ENCODE data around the gene BACH2.
"Not testable (repeated sequence)": the region's sequence is repeated elsewhere in the genome, so short reads cannot be mapped to it uniquely, and the experiment has no call there.

Gene BACH2

DNA sequence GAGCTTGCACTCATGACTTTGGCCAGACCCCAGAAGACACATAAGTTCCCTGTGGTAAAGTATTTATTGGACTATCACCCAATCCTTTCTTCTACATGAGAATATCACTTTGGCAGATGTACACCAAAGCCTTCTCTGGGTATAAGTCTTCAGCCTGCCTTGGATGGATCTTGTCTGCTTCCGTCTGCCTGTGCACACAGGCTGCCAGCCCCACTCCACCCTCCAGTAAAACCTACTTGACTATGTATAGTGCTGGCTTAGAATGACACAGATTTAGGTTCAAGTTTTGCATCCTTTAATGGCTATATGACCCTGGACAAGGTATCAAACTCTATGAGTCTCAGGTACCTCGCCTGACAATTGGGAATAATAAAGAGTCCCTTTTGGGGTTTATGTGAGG, 63.4 kb downstream of the BACH2 start:
- no peak for DNase-seq

DNA sequence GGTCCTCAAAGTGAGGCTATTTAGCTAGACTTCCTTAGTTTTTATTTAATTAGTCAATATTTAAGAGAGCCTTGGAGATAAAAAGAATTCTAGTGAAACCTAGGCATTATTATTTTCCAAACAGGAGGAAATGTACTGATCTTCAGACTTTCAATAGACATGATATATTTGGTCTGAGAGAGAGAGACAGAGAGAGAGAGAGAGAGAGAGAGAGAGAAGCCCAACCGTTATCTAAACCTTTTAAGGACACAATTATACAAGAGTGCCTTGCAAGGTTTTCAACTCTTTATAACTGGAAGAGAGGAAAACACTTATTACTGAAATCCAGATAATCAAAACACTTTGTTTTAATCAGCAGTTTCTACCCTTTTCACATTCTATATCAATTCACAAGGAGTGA, 64.8 kb downstream of the BACH2 start:
- DNase-seq: no peak

DNA sequence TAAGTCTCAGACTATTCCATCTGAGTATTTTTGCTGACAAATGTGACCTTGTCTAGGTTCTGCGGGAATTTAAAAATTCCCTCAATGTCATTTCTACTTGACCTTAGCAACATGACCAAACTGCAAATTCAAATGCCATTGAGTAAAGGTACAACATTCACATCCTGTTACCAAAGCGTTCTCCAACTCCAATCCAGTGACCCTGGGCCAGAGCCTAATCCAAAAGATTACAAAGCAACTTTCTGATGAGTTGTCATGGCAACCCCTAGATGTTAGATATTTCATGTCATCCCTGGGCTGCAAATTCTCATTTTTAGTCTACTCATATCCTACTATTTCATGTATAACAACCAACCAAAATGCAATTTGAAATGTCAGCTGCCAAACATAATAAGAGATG, 65.3 kb downstream of the BACH2 start:
- no peak for DNase-seq

DNA sequence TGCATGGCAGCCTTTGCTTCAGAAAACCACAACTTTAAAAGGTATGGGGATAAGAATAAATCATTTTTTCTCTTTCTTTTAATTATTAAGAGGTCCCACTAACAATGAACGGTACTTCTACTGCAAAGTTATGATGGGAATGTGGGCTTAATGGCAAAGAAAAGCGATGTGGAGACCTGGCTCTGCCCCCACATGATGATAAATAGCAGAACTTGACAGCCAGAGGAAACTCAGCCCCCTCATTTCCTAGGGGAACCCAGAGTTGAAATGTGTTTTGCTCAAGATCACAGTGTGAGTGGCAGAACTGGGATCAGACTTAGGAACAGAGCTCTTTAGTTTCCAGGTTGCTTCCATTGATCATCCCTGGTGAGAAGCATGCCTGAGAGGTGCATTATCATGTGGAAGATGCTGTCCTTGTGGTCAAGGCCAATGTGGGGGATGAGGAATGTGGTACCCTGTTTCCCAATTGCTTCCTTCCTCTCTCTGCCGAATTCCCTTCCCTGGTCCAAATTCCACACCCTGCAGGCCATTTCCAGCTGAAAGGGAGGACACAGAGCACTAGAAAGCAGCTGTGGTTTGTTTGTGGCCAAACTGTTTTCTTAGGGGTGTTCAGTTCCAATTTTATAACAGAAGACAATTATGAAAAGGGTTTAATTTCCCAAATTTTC, 66.0 kb downstream of the BACH2 start:
- no peak for DNase-seq

DNA sequence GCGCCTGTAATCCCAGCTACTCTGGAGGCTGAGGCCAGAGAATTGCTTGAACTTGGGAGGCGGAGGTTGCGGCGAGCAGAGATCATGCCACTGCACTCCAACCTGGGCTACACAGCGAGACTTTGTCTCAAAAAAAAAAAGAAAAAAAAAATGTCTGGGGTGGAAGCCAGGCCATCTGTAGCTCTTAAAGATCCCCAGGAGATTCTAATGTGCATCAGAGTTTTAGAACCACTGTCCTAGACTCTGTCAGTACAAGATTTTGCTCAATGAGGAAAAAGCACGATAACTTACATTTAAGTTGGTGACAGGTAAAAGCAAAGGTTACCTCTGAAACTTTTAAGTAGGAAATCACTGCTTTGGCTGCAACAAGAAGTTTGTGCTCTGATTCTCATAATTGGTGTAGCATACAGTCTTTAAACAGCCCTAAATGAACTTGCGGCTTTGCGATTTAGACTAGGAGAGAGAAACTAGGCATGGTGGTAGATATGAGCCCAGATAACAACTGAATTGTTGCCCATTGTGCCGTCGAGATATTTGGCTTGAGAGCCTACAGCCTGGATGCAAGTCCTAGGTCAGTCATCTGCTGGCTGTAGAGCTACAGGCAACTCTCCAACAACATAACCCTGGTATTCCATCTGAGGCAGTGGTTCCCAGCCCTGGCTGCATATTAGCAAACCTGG, 67.2 kb downstream of the BACH2 start:
- no peak for DNase-seq

DNA sequence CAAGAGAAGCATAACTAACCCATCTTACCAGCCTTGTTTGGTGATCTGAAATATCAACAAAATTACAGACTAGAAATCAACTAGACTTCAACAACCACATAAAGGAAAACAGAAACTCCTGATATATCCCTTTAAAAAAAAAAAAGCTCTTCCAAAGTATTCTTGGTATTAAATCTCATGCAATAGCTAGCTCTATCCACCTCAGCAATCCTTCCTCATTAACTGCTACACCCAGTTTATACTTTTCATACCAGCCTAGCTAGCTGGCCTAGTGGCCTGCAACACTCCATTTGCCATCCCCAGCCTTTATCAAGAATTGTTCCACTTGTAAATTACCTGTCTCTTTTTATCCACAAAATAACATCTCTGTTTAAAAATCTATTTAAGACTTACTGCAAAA, 69.0 kb downstream of the BACH2 start:
- DNase-seq: no peak

DNA sequence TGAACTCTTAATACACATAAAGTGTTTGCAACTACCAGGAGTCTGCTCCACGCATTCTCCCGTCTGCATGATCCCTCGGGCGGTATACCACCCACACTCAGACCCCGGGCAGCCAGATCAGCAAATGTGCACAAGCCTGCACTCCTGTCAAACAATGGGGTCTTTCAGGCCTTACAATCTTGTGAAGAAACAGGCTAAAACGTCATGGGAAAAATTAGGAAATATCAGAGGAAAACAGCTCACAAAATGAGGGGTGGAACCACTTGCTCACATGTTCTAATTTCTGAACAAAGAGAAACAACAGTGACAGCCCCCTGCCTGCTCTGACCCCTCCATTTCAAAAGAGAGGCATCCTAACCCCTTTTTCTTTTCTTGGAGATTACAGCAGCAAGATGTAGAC, 69.4 kb downstream of the BACH2 start:
- no peak for DNase-seq

DNA sequence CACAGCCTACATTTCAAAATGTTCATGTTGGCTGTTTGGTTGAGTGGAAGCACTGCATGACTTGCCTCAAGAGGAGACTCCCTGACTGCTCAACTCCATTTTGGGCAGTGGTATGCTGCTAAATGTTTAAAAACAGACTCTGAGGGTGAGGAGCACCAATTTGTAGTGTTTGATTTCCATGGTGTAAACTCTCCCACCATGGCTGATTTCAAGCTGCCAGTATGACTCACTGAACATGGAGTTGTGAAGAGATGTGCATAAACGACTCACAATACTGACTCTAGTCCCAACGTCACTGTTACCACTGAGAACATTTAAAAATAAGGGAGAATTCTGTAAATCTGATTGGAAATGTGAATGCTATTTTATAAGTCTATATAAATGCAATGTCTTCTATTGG, 70.4 kb downstream of the BACH2 start:
- no peak for DNase-seq

DNA sequence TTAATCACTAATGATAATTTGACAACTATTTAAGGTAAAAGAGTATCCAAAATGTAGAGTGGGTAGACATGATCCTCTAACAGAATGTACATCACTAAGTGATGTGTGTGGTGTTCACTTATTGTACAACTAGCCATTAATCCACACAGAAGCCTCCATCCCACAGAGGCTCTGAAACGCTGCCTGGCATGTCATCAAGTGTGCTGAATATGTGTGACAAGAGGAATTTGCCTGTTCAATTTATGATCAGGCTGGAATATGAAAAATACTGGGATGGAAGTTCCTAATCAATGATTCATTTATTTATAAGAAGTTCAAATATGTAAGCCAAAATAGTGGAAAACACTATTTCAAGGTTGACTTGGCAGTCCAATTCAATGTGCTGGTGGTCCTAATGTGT, 72.4 kb downstream of the BACH2 start:
- DNase-seq: no peak

DNA sequence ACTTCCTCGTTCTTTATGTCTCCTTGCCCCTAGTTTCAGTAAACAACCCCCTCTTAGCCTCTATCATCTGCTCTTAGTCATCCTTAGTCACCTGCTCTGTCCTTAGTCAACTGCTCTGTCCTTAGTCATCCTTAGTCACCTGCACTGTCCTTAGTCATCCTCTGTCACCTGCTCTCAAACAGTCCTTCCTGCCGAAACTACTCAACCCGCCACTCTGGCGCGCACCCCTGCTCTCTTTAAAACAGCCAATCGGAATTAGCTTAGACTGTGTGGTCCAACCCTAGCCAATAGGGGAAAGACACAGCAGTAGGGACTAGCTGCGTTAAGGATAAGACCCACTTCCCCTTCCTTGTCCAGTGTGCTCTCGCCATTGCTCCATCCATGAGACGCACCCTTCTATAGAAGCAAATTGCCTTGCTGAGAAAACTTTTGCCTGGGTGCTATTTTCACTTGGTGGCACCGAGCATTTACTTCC, 73.9 kb downstream of the BACH2 start:
- DNase-seq: peak; percentile 74

DNA sequence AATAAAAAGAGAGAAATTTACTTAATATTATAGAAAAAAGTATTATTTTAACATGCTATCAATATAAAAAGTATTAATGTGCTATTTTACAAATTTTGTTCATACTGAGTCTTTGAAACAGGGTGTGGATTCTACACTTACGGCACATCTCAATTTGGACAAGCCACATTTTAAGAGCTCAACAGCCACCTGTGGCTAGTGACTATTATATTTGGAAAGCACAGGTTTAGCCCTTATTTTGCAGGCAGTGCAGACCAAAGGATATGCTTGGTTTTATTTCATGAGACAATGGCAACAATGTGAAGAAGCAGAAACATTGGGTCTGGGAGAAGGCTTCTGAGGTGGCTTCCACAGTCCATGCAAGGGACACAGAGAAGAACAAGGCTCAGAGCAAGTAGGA, 74.6 kb downstream of the BACH2 start:
- DNase-seq: no peak

DNA sequence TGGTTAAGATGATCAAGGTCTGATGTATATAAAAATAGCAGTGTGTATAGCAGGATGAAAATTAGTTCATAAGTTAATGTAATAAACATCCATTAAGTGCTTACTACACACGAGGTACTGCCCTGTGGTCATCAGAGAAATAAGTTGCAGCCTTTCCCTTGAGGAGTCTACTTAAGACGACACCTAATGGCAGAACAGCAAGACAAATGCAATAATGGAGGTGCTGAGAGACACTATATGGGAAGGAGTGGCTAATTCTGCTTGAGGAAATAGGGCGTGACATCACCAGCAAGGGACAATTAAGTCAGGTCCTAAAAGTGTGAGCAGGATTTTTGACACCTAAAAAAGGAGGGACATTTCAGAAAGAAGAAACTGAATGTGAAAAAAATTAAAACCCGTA, 75.2 kb downstream of the BACH2 start:
- no peak for DNase-seq

DNA sequence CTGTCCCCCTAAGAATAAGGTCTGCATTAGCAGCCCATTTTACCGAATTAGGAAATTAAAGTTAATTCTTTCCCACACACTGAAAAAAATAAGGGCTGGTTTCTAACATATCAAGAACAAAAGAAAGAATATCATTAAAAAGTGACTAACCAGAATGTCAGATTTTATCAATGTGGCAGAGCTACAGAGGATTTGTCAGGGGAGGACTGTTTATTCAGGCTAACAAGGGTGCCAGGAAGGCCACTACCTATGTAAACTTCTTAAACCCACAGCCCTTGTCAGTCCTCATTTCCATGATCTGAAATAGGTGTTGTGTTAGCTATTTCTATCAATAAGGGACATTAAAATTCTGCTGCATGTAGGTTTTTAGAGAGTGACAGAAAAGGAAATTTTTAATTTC, 76.4 kb downstream of the BACH2 start:
- no peak for DNase-seq

DNA sequence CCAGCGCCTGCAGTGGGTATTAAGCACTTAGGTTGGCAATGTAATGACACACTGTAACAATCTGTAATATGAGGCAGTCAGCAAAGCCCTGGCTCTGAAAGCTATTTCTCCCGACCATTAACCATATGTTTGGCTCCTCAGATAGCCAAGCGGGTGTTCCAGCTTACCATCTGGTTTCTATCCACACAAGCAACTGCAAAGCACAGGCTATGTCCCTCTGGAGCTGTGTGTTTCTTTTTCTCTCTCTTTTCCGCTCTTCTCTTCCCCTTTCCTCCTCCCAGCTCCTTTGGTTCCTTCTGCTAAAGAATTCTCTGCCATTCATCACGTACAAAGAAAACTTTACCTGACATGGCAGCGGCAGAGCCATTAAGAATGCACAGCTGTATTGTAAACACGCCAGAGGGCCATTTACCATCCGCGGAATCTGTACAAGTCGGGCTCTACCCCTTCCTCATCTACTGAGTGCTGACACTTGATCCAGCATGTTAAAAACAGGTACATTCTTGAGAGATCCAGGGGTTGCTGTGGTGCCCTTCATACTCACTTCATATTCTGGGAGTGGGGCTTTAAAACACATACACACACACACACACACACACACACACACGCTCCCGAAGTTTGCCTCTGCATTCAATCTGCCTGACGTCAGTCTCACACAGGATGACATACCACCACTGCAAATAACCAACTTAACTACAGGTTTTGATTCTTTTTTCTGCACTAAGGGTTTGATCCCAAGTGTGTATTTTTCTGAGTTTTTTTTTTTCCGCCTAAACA, 77.2 kb downstream of the BACH2 start:
- no peak for DNase-seq

DNA sequence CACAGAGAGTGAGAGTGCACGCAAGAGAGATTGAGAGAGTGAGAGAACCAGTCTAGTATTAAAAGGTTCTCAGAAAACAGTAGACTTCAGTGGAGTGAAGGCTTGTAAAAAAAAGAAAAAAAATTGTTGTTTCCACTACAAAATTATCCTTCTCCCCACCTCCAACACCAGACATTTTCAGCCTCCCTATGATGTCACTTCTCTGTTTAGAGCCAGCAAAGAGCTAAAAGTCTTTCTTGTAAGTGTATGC, 77.8 kb downstream of the BACH2 start:
- DNase-seq: no peak

DNA sequence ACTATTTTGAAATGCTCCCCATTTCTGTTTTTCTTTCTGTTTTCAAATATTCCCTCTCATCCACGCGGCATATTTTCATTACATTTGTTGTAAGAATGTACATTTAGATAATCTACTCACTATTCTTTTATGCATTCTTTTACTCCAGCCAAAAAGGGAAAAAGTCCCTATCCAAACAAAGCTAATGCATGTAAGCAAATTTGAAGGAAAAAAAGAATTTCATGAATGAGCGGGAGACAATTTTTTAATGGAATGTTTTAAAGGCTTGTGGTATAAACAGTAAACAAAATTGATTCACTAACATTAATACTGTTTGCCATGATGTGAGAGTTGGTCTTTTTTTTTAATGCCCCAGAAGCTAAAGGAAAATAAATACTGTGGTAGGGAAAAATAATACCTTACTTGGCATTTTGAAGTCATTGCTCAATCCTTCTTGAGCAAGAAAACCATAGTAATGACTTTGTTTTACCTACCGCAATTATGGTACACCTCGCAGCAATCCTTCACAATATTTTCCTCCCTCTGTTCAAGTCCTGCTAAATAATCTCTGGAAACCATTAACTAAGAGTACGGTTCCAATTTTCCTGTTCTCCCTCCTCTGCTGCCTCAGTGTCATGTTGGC, 79.0 kb downstream of the BACH2 start:
- no peak for DNase-seq

DNA sequence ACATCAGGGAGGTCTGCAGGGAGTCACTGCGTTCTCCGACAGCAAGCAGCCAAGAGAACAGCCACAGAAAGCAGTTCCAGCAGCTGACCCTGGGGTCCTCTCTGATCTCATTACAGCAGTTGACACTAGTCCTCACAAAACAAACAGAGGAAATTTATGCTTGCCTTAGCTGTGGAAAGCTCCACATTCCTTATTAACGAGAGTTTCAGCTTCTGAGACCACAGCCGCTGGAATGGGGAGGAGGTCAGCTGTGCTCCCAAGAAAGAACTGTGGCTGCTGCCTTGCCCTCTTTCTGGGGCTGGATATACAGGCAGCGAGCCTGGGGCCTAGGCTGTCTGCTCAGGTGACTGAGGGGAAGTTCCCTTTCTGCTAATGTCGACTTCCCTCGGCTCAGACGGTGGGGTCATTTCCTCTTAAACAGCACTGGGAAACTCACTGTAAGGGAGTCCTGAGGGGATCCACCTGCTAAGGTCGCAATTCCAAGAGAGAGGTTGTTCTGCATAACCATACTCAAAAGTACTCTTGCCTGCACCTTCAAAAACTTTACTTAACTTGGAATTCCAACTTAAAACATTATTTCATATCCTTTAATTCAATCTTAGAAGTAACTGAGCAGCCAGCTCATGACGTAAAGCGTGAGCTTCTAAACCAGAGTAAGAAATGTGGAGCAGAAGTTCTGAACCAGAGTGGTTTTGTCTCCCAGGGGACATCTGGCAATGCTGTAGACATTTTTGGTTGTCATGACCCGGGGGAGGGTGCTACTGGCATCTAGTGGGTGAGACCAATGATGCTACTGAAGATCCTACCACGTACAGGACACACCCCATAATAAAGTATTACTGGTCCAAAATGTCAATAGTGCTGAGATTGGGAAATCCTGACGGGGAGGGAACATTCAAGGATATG, 80.3 kb downstream of the BACH2 start:
- no peak for DNase-seq

DNA sequence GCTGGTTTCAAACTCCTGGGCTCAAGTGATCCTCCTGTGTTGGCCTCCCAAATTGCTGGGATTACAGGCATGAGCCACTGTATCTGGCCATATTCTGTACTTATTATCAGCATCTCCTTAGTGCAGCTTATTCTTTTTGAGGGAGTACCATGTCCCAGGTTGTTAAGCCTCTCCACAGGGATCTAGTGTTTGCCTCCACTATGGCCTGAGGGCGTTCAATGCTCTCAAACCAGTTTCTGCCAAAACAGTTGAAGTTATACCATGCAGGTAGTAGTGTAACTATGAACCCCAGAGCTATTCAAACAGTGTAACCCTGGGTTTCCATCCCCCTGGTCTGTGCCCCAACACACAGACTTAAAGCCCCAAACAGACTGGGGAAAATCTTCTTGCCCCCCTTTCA, 81.7 kb downstream of the BACH2 start:
- no peak for DNase-seq

DNA sequence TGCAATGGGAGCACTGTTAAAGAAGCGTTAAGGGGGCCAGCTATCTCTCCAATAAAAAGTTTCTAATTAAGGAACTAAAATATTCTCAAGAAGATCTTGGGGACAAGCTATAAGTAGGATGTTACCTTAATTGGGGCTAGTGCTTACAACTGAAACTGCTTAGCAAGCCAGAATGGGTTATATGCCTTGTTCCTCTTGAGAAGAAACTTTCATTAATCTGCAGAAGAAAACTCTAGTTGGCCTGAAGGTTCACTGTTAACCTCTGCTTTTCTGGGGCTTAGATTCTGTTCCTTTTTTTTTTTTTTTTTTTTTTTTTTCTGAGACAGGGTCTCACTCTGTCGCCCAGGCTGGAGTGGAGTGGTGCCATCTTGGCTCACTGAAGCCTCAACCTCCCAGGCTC, 82.2 kb downstream of the BACH2 start:
- no peak for DNase-seq

DNA sequence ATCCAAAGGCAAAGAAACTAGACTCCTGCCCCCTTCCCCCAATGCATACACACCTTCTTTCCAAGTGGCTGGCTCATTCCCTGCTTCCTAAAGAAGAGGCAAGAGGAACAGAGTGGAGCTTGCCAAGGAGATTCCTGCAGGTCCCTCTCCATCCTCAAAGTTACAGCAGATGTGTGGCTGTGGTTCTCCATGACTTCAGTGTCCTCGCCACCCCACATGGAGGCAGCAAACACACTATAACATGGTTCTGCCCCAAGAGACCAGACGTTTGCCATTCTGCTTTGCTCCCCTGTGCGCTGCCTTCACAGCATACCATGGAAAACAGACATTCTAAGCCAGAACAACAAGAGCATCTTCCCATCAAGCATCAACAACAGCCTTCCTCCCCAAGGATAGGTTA, 84.4 kb downstream of the BACH2 start:
- no peak for DNase-seq

DNA sequence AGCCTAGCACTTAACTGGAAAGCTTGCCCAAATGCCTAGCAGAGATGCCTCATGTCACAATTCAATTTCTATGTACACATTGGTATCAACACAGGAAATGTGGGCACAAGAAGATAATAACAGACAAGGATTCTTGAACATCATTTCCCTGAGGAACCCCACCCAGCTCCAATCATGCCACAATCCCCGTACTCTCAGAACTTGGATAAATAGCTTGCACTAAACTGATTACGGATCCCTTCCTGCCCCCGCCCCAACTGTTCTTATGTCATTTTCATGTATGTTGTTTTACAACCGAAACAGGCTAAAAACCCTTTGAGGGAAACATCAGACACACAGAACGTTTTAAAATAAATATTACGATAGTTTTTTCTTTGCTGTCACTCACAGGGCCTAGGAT, 87.1 kb downstream of the BACH2 start:
- no peak for DNase-seq

DNA sequence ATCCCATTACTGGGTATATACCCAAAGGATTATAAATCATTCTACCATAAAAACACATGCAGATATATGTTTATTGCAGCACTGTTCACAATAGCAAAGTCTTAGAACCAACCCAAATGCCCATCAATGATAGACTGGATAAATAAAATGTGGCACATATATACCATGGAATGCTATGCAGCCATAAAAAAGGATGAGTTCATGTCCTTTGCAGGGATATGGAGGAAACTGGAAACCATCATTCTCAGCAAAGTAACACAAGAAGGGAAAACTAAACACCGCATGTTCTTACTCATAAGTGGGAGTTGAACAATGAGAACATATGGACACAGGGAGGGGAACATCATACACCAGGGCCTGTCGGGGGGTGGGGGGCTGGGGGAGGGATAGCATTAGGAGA, 88.0 kb downstream of the BACH2 start:
- not testable (repeated sequence) for DNase-seq

All from activated naive CD4-positive, alpha-beta T cell treated with anti-CD3 and anti-CD28 coated beads, Interleukin-2, amount 50 U/mL, for 16 hours (primary cell).